Activated T-helper 17 cell treated with anti-CD3 and anti-CD28 coated beads, Interleukin-2, amount 50 U/mL, for 72 hours (primary cell): ENCODE results near the gene HOXD11. TPM values are rescaled to one million over a fixed set of nuclear protein-coding genes. Genes with fewer than 3 reads are reported as not detected.

Source experiments
- ATAC-seq: fragments of 150-1000 bp; cut with Tn5 transposase; replicated peaks from 2 replicates; pipeline ENCODE4 v1.10.0; 2021; ENCODE audit warnings: mild to moderate bottlenecking, moderate library complexity
- H3K27ac Mint-ChIP-seq: one replicate; pipeline ENCODE4 v1.8.0; 2022; ENCODE audit warnings: mixed read lengths
- H3K27me3 Mint-ChIP-seq: one replicate; pipeline ENCODE4 v1.8.0; 2022; ENCODE audit warnings: mixed read lengths
- H3K36me3 Mint-ChIP-seq: one replicate; pipeline ENCODE4 v1.8.0; 2022; ENCODE audit warnings: low read depth, mild to moderate bottlenecking, mixed read lengths
- H3K4me1 Mint-ChIP-seq: one replicate; pipeline ENCODE4 v1.8.0; 2022; ENCODE audit warnings: mixed read lengths
- H3K4me3 Mint-ChIP-seq: one replicate; pipeline ENCODE4 v1.8.0; 2022; ENCODE audit warnings: mild to moderate bottlenecking, mixed read lengths
- H3K9me3 Mint-ChIP-seq: one replicate; pipeline ENCODE4 v1.8.0; 2022; ENCODE audit warnings: mixed read lengths
- total RNA-seq, 2 donors: library from RNA; stranded (reverse); gene quantifications; one replicate each; pipeline ENCODE4 v1.2.3, GENCODE V29; 2022

The HOXD11 gene
- total RNA-seq, 2 donors from 2014 or later, result not detected

DNA sequence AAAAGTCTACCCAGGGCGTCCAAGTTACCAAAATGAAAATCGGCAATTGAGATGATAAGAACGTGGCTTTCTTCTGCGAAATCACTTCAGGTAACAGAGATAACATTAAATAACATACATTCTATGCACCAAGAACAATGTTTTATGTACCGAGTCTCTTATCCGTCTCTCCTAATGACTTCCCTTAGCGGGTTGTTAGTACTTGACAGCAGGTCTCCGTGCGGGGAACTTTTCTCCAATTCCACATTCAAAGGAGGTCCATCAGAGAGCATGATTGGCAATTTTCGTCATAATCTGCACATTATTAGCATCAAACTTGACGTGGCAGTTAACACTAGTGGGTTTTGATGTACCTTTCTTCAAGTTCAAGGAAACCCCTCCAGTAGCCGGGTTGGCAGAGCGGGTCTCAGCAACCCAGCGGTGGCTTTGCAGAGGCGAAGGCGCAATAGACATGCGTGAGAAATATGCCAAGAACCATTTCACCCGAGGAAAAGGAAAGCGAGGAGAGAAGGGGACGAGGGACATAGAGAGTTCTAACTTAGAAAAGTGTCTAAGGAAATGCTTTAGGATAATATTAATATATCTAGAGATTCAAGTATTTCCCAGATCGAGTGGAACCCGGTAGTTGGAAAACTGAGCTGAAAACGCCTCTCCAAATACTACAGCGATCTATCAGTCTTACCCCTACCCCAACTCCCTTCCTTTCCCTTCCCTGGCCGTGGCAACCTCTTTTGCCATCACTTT lies 28.4 kb upstream of the HOXD11 start:
- Mint-ChIP-seq H3K4me3 (peak overlapping the region; percentile 38), H3K4me1 (no peaks in the 10 kb centered on the region), H3K27me3 (peaks cover 63% of the 10 kb centered on the region), H3K36me3 (peaks cover 26% of the 10 kb centered on the region), H3K9me3 (peaks cover 7% of the 10 kb centered on the region), H3K27ac (no peak overlapping the region)
- ATAC-seq, result no peak

DNA sequence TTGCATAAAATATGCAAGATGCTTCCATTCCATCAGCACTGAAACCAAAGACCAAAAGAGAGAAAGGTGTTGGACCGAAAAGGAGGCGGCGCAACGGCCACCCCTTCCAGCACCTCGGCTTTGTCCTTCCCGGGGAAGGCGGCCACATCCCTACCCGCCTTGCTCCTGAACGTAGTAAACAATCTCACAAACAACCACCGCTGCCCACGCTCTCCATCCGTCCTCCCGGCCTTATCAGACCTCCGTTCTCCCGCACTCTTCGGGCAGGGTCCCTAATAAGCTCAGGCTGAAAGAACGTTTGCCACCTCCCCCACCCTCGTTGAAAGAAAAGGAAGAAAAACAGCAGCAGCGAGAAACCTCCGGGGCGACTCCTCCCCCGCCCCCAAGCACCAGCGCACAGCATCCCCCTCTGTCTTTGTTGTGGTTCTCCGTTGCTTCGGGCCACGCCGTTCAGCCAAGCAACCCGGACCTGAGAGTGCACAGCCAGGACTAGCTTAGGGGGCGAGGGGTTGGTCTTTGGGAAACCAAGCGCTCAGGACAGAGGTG lies 27.7 kb upstream of the HOXD11 start:
- ATAC-seq, result no peak
- Mint-ChIP-seq H3K36me3 (peaks cover 32% of the 10 kb centered on the region), H3K4me3 (peak overlapping the region; percentile 38), H3K27me3 (peaks cover 65% of the 10 kb centered on the region), H3K4me1 (no peaks in the 10 kb centered on the region), H3K27ac (no peak overlapping the region), H3K9me3 (peaks cover 7% of the 10 kb centered on the region)

DNA sequence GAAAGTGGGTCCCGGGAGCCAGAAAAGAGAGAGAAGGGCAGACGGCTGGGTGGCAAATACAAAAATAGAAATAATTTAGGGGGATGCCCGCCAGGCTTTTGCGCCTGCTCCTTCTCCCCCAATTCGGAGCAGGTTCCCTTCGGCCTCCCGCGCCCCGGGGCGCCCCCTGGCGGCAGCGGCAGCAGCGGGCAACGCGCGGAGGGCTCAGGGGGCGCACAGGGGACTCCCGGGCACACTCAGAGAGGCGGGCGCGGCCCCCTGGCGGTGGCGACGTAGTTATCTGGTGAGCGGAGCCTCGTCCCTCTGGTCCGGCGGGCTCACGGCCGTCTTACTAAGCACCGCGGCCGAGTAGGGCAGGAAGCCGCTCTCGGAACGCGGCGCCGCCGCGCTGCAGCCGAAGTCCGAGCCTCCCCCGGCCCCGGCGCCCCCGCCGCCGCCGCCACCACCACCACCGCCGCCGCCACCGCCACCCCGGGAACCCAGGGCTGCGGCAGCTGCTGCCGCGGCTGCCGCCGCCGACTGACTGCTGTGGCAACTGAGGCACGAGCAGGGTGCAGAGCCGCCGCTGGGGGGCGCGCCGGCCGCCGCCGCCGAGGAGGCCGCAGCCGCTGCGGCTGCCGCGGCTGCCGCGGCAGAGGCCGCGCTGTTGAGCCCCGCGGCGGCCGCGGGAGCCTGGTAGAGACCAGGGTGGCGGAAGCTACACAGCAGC lies 27.1 kb upstream of the HOXD11 start:
- H3K4me3 Mint-ChIP-seq, result peak overlapping the region; percentile 38
- H3K4me1 Mint-ChIP-seq, result no peaks in the 10 kb centered on the region

DNA sequence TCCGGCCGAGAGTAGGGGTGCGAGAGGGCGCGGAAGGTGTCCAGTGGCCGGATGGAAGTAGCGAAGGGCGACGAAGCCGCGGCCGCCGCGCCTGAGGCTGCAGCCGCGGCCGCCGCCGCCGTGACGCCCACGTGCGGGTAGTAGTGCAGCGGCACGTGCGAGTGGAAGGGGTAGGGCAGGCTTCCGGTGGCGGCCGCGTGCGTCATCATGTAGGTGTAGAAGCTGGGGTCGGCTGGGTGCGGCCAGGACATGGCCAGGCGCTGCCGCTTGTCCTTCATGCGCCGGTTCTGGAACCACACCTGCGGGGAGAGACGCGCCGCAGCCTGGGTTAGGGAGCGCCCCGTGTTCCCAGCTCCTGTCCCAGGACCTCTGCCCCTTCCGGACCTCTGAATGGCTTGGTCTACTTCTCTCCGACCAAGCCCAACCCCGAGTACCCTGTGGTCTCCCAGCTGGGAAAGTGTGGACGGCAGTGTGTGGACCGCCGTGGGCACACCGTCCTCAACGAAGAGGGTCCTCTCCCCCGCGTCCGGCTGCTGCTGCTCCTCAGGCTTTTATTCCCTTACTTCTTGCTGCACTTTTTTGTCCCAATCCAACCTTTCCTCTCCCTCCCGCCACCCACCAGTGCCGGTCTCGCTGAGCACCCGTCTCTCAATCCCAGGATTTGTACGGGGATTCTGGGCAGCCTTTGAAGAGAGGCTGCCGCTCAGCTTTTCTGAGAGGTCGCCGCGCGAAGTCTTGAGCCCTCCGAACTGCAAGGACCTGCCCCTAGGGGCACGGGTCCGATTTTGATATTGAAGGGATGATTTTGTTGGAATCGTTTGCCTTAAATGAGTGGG lies 26.3 kb upstream of the HOXD11 start:
- Mint-ChIP-seq H3K36me3 (peaks cover 38% of the 10 kb centered on the region), H3K27ac (no peak overlapping the region), H3K27me3 (peaks cover 60% of the 10 kb centered on the region), H3K4me3 (peak overlapping the region; percentile 26), H3K9me3 (peaks cover 5% of the 10 kb centered on the region), H3K4me1 (no peaks in the 10 kb centered on the region)
- no peak for ATAC-seq

More for the DNA sequence above, 27.1 kb upstream of the HOXD11 start:
- ATAC-seq, result no peak
- H3K27ac Mint-ChIP-seq, result no peak overlapping the region
- peaks cover 7% of the 10 kb centered on the region for H3K9me3 Mint-ChIP-seq
- H3K27me3 Mint-ChIP-seq, result peaks cover 65% of the 10 kb centered on the region
- peaks cover 38% of the 10 kb centered on the region for H3K36me3 Mint-ChIP-seq

DNA sequence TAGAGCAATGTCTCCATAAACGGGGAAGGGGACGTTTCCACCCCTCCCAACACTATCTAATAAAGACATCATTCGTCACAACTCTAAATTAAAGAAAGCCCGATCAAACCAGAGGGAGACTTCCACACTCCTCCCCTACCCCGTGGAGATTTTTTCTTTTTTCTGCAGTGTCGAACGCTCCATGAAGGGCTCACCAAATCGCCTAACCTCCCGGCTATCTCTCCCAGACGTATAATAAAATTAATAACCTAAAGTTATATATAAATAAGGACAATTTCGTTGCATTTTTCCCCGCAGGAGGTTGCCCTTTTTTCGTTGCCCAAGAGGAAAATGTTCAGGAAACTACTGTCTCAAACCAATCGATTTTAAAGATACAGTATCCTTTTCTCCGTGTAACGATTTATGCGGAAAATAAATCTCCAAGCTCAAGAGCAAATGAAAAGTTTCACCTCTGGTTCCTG lies 25.7 kb upstream of the HOXD11 start:
- H3K27me3 Mint-ChIP-seq, result peaks cover 55% of the 10 kb centered on the region
- H3K27ac Mint-ChIP-seq, result no peak overlapping the region
- peak overlapping the region; percentile 26 for H3K4me3 Mint-ChIP-seq
- no peak for ATAC-seq
- H3K4me1 Mint-ChIP-seq, result no peaks in the 10 kb centered on the region
- peaks cover 39% of the 10 kb centered on the region for H3K36me3 Mint-ChIP-seq
- H3K9me3 Mint-ChIP-seq, result peaks cover 4% of the 10 kb centered on the region

DNA sequence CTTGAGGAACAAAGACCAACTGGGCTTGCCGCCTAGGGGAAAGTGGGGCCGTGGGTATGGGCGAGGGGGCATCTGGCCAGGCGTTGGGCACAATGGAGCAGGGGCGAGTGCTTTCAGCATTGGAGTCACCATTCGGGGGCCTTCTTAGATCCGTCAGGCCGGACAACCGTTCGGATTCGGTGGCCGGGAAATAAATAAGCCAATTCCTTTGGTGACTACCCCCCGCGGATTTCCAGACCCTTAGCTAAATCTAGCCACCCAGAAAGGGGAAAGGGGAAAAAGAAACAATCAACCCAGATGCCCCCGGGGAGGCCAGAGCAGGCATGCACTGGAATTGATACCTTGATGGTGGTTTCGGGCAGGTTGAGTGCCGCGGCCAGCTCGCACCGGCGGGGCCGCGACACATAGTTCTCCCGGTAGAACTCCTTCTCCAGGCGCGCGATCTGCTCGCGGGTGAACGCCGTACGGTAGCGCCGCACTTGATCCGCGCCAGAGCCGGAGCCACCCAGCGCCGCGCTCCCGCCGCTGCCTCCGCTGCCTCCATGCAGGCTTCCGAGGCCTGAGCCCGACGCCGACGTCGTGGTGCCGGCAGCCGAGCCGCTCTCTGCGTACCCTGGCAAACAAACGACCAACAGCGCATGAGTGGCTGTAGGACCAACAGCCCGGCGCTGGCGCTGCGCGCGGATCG lies 25.1 kb upstream of the HOXD11 start:
- Mint-ChIP-seq H3K9me3 (peaks cover 4% of the 10 kb centered on the region), H3K27me3 (peaks cover 58% of the 10 kb centered on the region), H3K27ac (no peak overlapping the region), H3K36me3 (peaks cover 45% of the 10 kb centered on the region), H3K4me1 (no peaks in the 10 kb centered on the region), H3K4me3 (no peak overlapping the region)
- no peak for ATAC-seq

DNA sequence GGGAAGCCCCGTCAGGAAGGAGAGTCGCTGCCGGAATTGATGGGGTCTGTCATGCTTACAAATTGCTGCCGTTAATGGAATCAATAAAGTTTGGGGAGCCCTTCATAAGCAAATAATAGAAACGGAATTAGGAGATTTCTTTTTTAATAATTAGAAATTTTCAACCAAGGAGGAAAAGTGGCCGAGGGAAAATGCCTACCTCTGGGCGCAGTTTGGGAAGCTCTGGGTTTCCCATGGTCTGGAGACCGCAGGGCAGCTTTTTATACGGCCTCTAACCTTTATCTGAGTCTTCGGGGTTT lies 24.6 kb upstream of the HOXD11 start:
- Mint-ChIP-seq H3K36me3 (peaks cover 45% of the 10 kb centered on the region), H3K9me3 (peaks cover 4% of the 10 kb centered on the region), H3K4me1 (no peaks in the 10 kb centered on the region), H3K27me3 (peaks cover 60% of the 10 kb centered on the region), H3K27ac (no peak overlapping the region), H3K4me3 (no peak overlapping the region)
- no peak for ATAC-seq

DNA sequence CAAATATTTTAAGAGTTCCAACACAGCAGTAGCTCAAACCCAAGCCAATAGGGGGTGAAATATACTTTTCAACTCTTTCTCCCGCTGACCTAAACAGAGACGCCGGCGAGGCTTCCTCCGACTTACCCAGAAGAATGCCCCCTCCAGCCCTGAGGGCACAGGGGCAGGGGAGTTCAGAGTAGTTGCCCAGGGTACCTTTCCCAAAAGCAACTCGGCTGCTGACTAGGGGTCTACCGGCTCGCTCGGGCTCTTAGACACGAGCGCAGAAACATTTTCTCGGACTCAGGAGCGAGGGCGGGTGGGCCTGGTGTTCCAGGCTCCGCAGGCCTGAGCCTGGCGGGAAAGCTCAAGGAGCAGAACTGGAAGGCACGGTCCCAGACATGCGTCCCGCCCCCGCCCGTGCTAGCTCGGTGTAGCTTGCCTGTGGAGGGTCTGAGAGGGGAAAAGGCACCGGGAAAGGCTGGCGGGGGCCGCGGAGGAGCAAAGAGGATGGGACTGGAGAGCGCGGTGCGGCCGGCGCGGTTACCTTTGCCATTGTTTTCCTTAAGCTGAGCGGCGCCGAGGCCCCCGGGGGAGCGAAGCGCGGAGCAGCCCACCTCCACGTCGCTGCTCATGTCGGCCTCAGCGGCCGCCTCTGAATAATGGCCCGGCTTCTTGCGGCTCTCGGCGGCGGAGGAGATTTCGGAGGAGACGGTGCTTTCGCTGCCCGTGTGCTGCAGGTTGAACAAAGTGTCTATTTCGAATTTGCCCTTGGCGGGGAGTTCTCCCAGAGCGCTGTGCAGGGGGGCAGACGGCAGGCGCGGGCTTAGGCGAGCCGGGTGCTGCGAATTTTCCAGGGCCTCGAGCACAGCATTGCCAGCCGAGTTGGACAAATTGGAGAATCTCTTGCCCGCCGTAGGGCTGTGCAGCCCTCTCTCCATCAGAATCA lies 24.0 kb upstream of the HOXD11 start:
- peaks cover 4% of the 10 kb centered on the region for H3K9me3 Mint-ChIP-seq
- peaks cover 60% of the 10 kb centered on the region for H3K27me3 Mint-ChIP-seq
- peaks cover 45% of the 10 kb centered on the region for H3K36me3 Mint-ChIP-seq
- no peak overlapping the region for H3K27ac Mint-ChIP-seq
- H3K4me3 Mint-ChIP-seq, result no peak overlapping the region
- H3K4me1 Mint-ChIP-seq, result no peaks in the 10 kb centered on the region
- ATAC-seq, result no peak

DNA sequence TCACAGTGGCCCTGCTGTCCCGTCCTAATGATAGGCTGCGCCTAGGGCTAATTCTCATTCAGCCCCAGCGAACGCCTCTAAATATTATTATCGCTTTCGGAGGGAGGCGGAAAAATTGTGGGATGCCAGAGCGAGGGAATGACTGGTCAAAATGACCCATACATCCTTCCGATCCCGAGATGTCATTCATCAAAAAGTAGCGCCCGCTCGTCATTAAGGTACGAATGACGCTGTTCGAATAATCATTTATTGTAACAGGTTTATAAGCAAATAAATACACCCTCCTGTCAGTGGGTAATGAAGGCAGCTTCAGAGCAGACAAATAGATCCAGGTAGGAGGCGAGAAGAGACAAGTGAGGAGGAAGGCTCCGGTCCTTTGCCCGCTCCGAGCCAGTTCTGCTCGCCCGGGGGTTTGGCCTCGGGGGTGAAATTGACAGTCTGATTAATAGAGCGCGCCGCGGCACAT lies 23.3 kb upstream of the HOXD11 start, which contains the start of gene EVX2:
EVX2 (minus strand) TSS at position 167 of the 466 bp plus-strand sequence. CDS start 186 bp downstream, outside the sequence.
- H3K36me3 Mint-ChIP-seq, result peaks cover 40% of the 10 kb centered on the region
- H3K27me3 Mint-ChIP-seq, result peaks cover 57% of the 10 kb centered on the region
- H3K4me1 Mint-ChIP-seq, result no peaks in the 10 kb centered on the region
- no peak for ATAC-seq
- H3K27ac Mint-ChIP-seq, result no peak within 1 kb of the TSS
- no peak within 1 kb of the TSS for H3K4me3 Mint-ChIP-seq
- no peaks in the 10 kb centered on the region for H3K9me3 Mint-ChIP-seq

DNA sequence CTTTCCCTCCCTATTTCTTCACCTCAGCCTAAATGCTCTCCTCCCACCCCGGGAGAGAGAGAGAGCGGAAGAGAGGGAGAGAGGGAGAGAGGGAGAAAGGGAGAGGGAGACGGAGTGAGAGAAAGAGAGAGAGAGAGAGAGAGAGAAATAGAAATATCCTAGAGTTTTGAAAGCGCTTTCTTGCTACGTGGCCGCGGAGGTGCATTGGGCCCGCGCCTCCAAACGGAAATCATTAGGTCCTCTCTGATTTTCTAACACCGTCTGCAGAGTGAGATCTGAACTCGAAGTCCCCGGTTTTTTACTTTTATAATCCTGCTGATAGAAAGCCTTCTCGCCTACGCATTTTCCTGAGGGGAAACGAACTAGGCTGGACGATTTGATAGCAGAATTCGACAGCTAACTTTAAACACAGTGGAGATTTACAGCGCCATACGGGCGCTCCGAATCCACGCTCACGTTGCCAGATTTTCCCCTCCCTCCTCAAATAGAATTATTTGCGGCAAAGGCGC lies 22.4 kb upstream of the HOXD11 start:
- Mint-ChIP-seq H3K4me3 (no peak overlapping the region), H3K4me1 (no peaks in the 10 kb centered on the region), H3K27ac (no peak overlapping the region), H3K9me3 (no peaks in the 10 kb centered on the region), H3K27me3 (peaks cover 54% of the 10 kb centered on the region), H3K36me3 (peaks cover 31% of the 10 kb centered on the region)
- no peak for ATAC-seq

DNA sequence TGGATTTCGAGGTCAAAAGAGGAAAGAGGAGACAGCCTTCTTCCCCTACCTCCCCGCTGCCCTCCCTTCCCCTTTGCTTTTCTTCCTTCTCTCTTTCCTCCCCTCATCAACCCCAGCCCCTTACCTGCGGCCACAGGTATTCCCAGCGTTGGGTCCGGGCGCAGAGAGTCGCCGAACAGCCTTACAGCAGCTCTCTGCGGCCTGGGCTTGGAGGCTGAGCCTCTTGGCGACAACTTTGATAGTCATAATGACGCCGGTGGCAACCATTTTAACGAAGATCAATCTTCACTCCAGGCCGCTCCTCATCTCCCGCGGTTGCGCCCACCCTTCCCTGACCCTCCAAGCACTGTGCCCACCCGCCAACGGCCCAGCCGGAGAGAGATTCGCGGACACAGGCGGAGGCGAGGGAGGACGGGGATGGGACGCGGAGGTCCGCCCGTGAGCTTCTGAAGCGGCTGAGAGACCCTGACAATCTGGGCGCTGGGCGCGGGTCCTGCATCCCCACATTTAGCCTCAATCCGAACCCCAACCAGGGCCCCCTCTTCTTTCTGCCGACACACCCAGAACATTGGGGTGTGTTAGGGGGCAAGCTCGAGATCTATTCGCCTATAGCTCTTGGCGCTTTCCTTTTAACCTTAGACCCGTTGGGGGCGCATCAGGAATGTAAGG lies 21.8 kb upstream of the HOXD11 start:
- no peak for ATAC-seq
- Mint-ChIP-seq H3K36me3 (peaks cover 31% of the 10 kb centered on the region), H3K27me3 (peaks cover 57% of the 10 kb centered on the region), H3K4me3 (no peak overlapping the region), H3K9me3 (no peaks in the 10 kb centered on the region), H3K27ac (no peak overlapping the region), H3K4me1 (no peaks in the 10 kb centered on the region)

DNA sequence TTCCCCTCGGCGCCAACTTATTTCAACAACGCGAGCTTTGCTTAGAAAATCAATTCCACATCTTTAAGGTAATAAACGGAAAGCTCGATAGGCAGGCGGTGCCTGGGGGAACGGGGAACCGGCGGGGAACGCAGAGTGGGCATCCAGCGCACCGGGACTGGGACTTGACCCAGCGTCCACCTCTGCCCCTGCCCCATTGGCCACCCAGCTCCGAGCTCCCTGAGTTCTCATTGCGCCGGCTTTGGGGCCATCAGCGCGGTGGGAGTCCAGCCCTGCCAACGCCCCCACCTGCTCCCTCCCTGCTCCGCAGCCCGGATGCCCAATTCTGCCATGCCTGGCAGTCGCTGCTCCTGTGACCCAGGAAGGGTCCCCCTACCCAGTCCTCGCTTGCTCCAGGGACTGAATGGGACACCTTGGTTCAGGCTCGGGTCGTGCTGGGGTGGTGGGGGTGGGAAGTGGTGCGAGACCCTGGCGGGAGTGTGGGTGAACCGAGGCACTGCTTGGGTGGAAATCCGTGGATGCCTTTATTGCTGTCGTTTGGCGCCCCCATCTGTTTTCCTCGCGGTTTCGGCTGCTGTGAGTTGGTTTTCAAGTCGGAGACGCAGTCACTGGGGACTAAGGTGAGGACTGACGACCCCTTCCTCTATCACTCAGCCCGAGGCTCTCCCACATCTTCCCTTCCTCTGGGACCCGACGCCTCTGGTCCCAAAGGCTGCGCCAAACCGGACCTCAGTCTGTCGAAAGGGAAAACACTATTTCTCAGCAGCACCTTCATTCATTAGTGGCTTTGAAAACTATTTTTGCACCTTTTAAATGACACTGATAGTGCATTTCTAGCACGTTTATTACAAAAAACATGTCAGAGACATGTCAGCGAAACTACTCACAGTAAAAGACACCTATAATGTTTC lies 21.0 kb upstream of the HOXD11 start:
- H3K27me3 Mint-ChIP-seq, result peaks cover 60% of the 10 kb centered on the region
- no peak for ATAC-seq
- H3K9me3 Mint-ChIP-seq, result peaks cover 3% of the 10 kb centered on the region
- no peak overlapping the region for H3K27ac Mint-ChIP-seq
- H3K36me3 Mint-ChIP-seq, result peaks cover 29% of the 10 kb centered on the region
- H3K4me1 Mint-ChIP-seq, result no peaks in the 10 kb centered on the region
- H3K4me3 Mint-ChIP-seq, result no peak overlapping the region
